HEK293T (cell line): ENCODE measurements around the gene C13orf42.

Experiments used
- CTCF ChIA-PET: fragments of 350-600 bp; formaldehyde crosslinking; extraction: SDS; loops from one replicate; lab custom pipeline; 2021; ENCODE audit warnings: antibody characterized with exemption, inconsistent platforms; lab: Yijun Ruan, JAX
- POLR2A ChIA-PET: fragments of 350-600 bp; formaldehyde crosslinking; extraction: SDS; loops from one replicate; lab custom pipeline; 2020; ENCODE audit warnings: antibody characterized with exemption, inconsistent platforms; lab: Yijun Ruan, JAX
- DNase-seq: peaks from one replicate; pipeline ENCODE4 v3.0.0; 2012; ENCODE audit warnings: mixed read lengths; ENCODE audit errors: extremely low spot score
- ARNT ChIP-seq: fragments of 450-650 bp; IDR thresholded peaks from 2 replicates; pipeline ENCODE4 v1.6.1; 2017; ENCODE audit warnings: mild to moderate bottlenecking
- BHLHE40 ChIP-seq: fragments of 450-650 bp; IDR thresholded peaks from 2 replicates; pipeline ENCODE4 v1.6.1; 2016; ENCODE audit warnings: mild to moderate bottlenecking, moderate library complexity, borderline replicate concordance
- CTBP1 ChIP-seq: fragments of 450-650 bp; IDR thresholded peaks from 2 replicates; pipeline ENCODE4 v1.6.1; 2016; ENCODE audit warnings: borderline replicate concordance
- ELF4 ChIP-seq: fragments of 450-650 bp; IDR thresholded peaks from 2 replicates; pipeline ENCODE4 v1.6.1; 2017; ENCODE audit warnings: antibody characterized with exemption
- FOXA1 ChIP-seq: fragments of 450-650 bp; IDR thresholded peaks from 2 replicates; pipeline ENCODE4 v1.6.1; 2016; ENCODE audit warnings: mild to moderate bottlenecking
- FOXK2 ChIP-seq: fragments of 450-650 bp; IDR thresholded peaks from 2 replicates; pipeline ENCODE4 v1.6.1; 2016; ENCODE audit warnings: mild to moderate bottlenecking
- FOXM1 ChIP-seq: fragments of 450-650 bp; IDR thresholded peaks from 2 replicates; pipeline ENCODE4 v1.6.1; 2017; ENCODE audit warnings: mild to moderate bottlenecking, borderline replicate concordance
- HDGF ChIP-seq: fragments of 450-650 bp; IDR thresholded peaks from 2 replicates; pipeline ENCODE4 v1.6.1; 2017; ENCODE audit warnings: antibody characterized with exemption, borderline replicate concordance
- L3MBTL2 ChIP-seq: fragments of 450-650 bp; conservative IDR thresholded peaks from 2 replicates; pipeline ENCODE4 v1.6.1; 2016; ENCODE audit warnings: mild to moderate bottlenecking
- LEF1 ChIP-seq: fragments of 450-650 bp; IDR thresholded peaks from 2 replicates; pipeline ENCODE4 v1.6.1; 2017; ENCODE audit warnings: mild to moderate bottlenecking, borderline replicate concordance
- NFRKB ChIP-seq: fragments of 450-650 bp; IDR thresholded peaks from 2 replicates; pipeline ENCODE4 v1.6.1; 2016; ENCODE audit warnings: mild to moderate bottlenecking, moderate library complexity
- PKNOX1 ChIP-seq: fragments of 450-650 bp; IDR thresholded peaks from 2 replicates; pipeline ENCODE4 v1.6.1; 2016
- SP1 ChIP-seq: fragments of 450-650 bp; IDR thresholded peaks from 2 replicates; pipeline ENCODE4 v1.6.1; 2017
- SUZ12 ChIP-seq: fragments of 450-650 bp; IDR thresholded peaks from 2 replicates; pipeline ENCODE4 v1.6.1; 2016; ENCODE audit warnings: mild to moderate bottlenecking
- TARDBP ChIP-seq: fragments of 450-650 bp; IDR thresholded peaks from 2 replicates; pipeline ENCODE4 v1.6.1; 2016
- ZNF384 ChIP-seq: fragments of 450-650 bp; IDR thresholded peaks from 2 replicates; pipeline ENCODE4 v1.6.1; 2016

Gene C13orf42

GRCh38 chr13:51118809-51119431 lies 7.8 kb upstream of the C13orf42 start:
- POLR2A ChIA-PET: no interaction called here
- no peak for DNase-seq
- TF ChIP-seq NFRKB (no peak), FOXA1 (no peak), LEF1 (no peak), FOXK2 (no peak), FOXM1 (no peak), ELF4 (no peak), L3MBTL2 (no peak), ARNT (no peak), HDGF (no peak), SP1 (no peak), CTBP1 (no peak), PKNOX1 (no peak), ZNF384 (no peak), BHLHE40 (no peak), TARDBP (no peak)
- CTCF ChIA-PET: no interaction called here

DNA sequence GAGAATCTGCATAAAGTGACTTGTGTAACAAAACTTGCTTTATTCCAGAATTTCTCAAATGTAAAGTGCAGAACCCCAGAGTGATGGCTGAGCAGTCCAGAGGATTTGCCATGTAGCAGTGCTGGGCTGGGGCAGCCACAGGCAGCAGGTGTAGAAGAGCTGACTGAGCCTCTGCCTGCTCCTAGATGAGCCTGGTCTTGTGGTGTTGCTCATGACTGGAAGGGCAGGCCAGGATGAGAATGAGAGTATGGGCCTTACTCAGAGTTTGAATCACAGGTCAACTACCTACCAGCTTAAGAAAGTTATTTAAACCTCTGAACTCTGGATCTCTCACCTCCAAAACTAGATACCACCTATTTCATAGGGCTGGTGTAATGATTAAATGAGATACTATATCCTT lies 2.9 kb upstream of the C13orf42 start:
- ChIA-PET CTCF (no interaction called here), POLR2A (no interaction called here)
- no peak for DNase-seq
- no peak for TF ChIP-seq SUZ12
- TF ChIP-seq TARDBP: no peak
- TF ChIP-seq CTBP1: no peak
- no peak for TF ChIP-seq L3MBTL2
- TF ChIP-seq FOXA1: no peak
- no peak for TF ChIP-seq HDGF
- no peak for TF ChIP-seq FOXK2
- TF ChIP-seq BHLHE40: no peak
- TF ChIP-seq NFRKB: no peak
- no peak for TF ChIP-seq SP1
- no peak for TF ChIP-seq ELF4

- POLR2A ChIA-PET: no interaction called here
- TF ChIP-seq TARDBP (no peak), PKNOX1 (0 out of 2 replicates have a peak, but pooled peaks have one; percentile 6)
- CTCF ChIA-PET: no interaction called here
- no peak for DNase-seq
These were observed 2.3 kb upstream of the C13orf42 start for GRCh38 chr13:51113186-51113881.

- CTCF ChIA-PET: no interaction called here
- TF ChIP-seq FOXK2 (no peak), NFRKB (no peak), ZNF384 (no peak), TARDBP (no peak), LEF1 (no peak), FOXA1 (no peak), FOXM1 (no peak), SP1 (no peak), HDGF (no peak), ELF4 (no peak), BHLHE40 (no peak), SUZ12 (no peak)
- POLR2A ChIA-PET: no interaction called here
- DNase-seq: no peak
These were observed 1.7 kb upstream of the C13orf42 start for GRCh38 chr13:51112771-51113170.

GRCh38 chr13:51111997-51112396 lies 923 bp upstream of the C13orf42 start:
- TF ChIP-seq ZNF384 (no peak), FOXM1 (no peak), PKNOX1 (no peak), TARDBP (no peak), BHLHE40 (no peak), NFRKB (no peak), ARNT (no peak), FOXK2 (no peak), HDGF (no peak), FOXA1 (no peak), SUZ12 (no peak), SP1 (no peak), LEF1 (no peak), CTBP1 (no peak), L3MBTL2 (no peak), ELF4 (no peak)
- POLR2A ChIA-PET: no interaction called here
- CTCF ChIA-PET: interaction anchor here (1.0 kb wide), 1 partner anchor 13 kb away, joined by 3 read pairs; no protein-coding TSS in a partner anchor
- DNase-seq: no peak

DNA sequence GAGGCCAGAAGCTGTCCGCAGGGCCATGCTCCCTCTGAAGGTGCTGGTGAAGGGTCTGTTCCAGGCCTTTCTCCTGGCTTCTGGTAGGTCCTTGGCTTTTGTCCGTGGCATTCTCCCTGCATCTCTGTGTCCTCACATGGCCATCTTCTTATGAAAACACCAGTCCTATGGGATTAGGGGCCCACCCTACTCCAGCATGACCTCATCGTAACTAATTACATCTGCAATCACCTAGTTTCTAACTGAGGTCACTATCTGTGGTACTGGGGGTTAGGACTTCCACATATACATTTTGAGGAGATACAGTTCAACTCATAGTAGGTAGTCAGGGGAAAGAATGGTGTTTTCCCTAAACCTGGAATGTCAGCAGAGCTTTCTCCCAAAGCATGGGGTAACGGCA lies 3.1 kb downstream of the C13orf42 start:
- CTCF ChIA-PET: no interaction called here
- POLR2A ChIA-PET: no interaction called here
- TF ChIP-seq CTBP1 (no peak), ELF4 (no peak), TARDBP (no peak), BHLHE40 (no peak), ARNT (no peak), FOXA1 (no peak), ZNF384 (no peak), FOXM1 (no peak), SUZ12 (no peak)
- no peak for DNase-seq
